GM12892 (cell line): ENCODE measurements around the gene RPL28.

Source experiments
- POLR2A ChIP-seq: IDR thresholded peaks from 2 replicates; pipeline ENCODE4 v1.6.1; 2011; ENCODE audit warnings: low read depth, low read length, control low read depth
- POLR2AphosphoS5 ChIP-seq: IDR thresholded peaks from 2 replicates; pipeline ENCODE4 v1.6.1; 2011; ENCODE audit warnings: low read depth, low read length, control low read depth

DNA sequence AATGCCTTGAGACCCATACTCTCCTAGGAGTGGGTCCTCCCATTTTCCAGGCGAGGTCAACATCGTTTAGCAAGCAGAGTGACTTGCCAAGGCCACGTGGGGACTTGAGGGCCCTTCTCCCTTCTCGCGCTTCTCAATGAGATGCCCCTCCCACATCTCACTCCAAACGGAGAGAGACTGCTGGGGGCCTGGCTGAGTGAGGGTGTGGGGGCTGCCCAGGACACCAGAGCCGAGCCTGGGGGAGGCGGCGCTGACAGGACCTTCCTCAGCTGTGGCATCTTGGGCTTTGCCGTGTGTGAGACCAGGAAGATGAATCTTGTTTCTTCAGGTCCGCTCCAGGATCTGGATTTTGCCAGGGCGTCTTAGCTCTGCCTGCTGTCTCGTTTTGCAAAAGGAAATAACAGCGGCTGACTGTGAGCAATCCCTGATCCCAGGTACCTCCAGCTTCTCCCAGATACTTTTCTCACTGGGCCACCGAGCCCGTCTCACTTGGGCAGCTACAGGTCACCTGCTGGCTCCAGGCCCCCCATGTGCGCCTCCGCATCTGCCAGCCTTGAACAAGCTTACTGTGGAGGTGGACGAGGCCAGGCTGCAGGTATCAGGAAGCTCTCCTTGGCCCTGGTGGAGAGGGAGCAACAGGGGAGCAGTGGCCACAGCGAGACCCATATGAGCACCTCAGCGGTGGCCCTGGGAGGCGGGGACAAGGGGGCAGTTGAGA is 37.3 kb upstream of the RPL28 start:
- no peak for TF ChIP-seq POLR2AphosphoS5
- no peak for TF ChIP-seq POLR2A
